Measurements from ENCODE around the gene G2E3.
"Not testable (repeated sequence)": the region's sequence is repeated elsewhere in the genome, so short reads cannot be mapped to it uniquely, and the experiment has no call there.

G2E3 gene

GRCh38 chr14:30600922-30601918, 42.3 kb downstream of the G2E3 start:
- Histone ChIP-seq H2AFZ (ENCODE audit: low read length, unreplicated experiment) (no peak overlapping the region), H3K79me2 (ENCODE audit: control insufficient read depth, insufficient read depth, low read length, unreplicated experiment) (no peaks in the 10 kb centered on the region), H3K4me1 (ENCODE audit: control insufficient read depth, insufficient read depth, low read length, unreplicated experiment) (no peaks in the 10 kb centered on the region), H3K36me3 (ENCODE audit: insufficient read depth, low read length) (peaks cover 41% of the 10 kb centered on the region), H3K27me3 (ENCODE audit: insufficient read depth, low read length) (no peaks in the 10 kb centered on the region), H3K27ac (ENCODE audit: low read depth, low read length) (no peak overlapping the region), H3K4me3 (ENCODE audit: low read depth, low read length) (no peak overlapping the region)

GRCh38 chr14:30603402-30603801, 44.4 kb downstream of the G2E3 start:
- Histone ChIP-seq H3K36me3 (ENCODE audit: insufficient read depth, low read length) (peaks cover 38% of the 10 kb centered on the region), H3K79me2 (ENCODE audit: control insufficient read depth, insufficient read depth, low read length, unreplicated experiment) (no peaks in the 10 kb centered on the region)

GRCh38 chr14:30604696-30605095, 45.7 kb downstream of the G2E3 start:
- Histone ChIP-seq H3K4me1 (ENCODE audit: control insufficient read depth, insufficient read depth, low read length, unreplicated experiment) (peaks cover 19% of the 10 kb centered on the region), H3K36me3 (ENCODE audit: insufficient read depth, low read length) (peaks cover 33% of the 10 kb centered on the region)
- not testable (repeated sequence) for H3K79me2 ChIP-seq (ENCODE audit: control insufficient read depth, insufficient read depth, low read length, unreplicated experiment); H3K4me3 ChIP-seq (ENCODE audit: low read depth, low read length); H3K27ac ChIP-seq (ENCODE audit: low read depth, low read length); H2AFZ ChIP-seq (ENCODE audit: low read length, unreplicated experiment); H3K27me3 ChIP-seq (ENCODE audit: insufficient read depth, low read length)

More at GRCh38 chr14:30603402-30603801, 44.4 kb downstream of the G2E3 start:
- Histone ChIP-seq H2AFZ (ENCODE audit: low read length, unreplicated experiment) (no peak overlapping the region), H3K27ac (ENCODE audit: low read depth, low read length) (no peak overlapping the region), H3K4me1 (ENCODE audit: control insufficient read depth, insufficient read depth, low read length, unreplicated experiment) (peaks cover 6% of the 10 kb centered on the region), H3K4me3 (ENCODE audit: low read depth, low read length) (no peak overlapping the region), H3K27me3 (ENCODE audit: insufficient read depth, low read length) (no peaks in the 10 kb centered on the region)

GRCh38 chr14:30607156-30607780, 48.3 kb downstream of the G2E3 start:
- Histone ChIP-seq H3K4me1 (ENCODE audit: control insufficient read depth, insufficient read depth, low read length, unreplicated experiment) (peaks cover 37% of the 10 kb centered on the region), H3K79me2 (ENCODE audit: control insufficient read depth, insufficient read depth, low read length, unreplicated experiment) (no peaks in the 10 kb centered on the region), H3K27ac (ENCODE audit: low read depth, low read length) (peak overlapping the region; percentile 20; the same call in 1 of the 2 replicates), H3K36me3 (ENCODE audit: insufficient read depth, low read length) (peaks cover 16% of the 10 kb centered on the region), H2AFZ (ENCODE audit: low read length, unreplicated experiment) (no peak overlapping the region), H3K27me3 (ENCODE audit: insufficient read depth, low read length) (no peaks in the 10 kb centered on the region), H3K4me3 (ENCODE audit: low read depth, low read length) (no peak overlapping the region)

- Histone ChIP-seq H3K36me3 (ENCODE audit: insufficient read depth, low read length) (peaks cover 5% of the 10 kb centered on the region), H3K79me2 (ENCODE audit: control insufficient read depth, insufficient read depth, low read length, unreplicated experiment) (no peaks in the 10 kb centered on the region)
Measured at GRCh38 chr14:30608533-30609006, 49.6 kb downstream of the G2E3 start.

GRCh38 chr14:30610787-30611343, 51.9 kb downstream of the G2E3 start:
- Histone ChIP-seq H3K27me3 (ENCODE audit: insufficient read depth, low read length) (no peaks in the 10 kb centered on the region), H3K4me3 (ENCODE audit: low read depth, low read length) (peak overlapping the region; percentile 26; the same call in 1 of the 2 replicates), H2AFZ (ENCODE audit: low read length, unreplicated experiment) (no peak overlapping the region), H3K79me2 (ENCODE audit: control insufficient read depth, insufficient read depth, low read length, unreplicated experiment) (no peaks in the 10 kb centered on the region), H3K4me1 (ENCODE audit: control insufficient read depth, insufficient read depth, low read length, unreplicated experiment) (peaks cover 37% of the 10 kb centered on the region), H3K36me3 (ENCODE audit: insufficient read depth, low read length) (peaks cover 9% of the 10 kb centered on the region), H3K27ac (ENCODE audit: low read depth, low read length) (peak overlapping the region; percentile 23)

More at GRCh38 chr14:30608533-30609006, 49.6 kb downstream of the G2E3 start:
- no peak overlapping the region for H2AFZ ChIP-seq (ENCODE audit: low read length, unreplicated experiment)
- peak overlapping the region; percentile 3; the same call in 1 of the 2 replicates for H3K27ac ChIP-seq (ENCODE audit: low read depth, low read length)
- no peaks in the 10 kb centered on the region for H3K27me3 ChIP-seq (ENCODE audit: insufficient read depth, low read length)
- H3K4me3 ChIP-seq (ENCODE audit: low read depth, low read length): no peak overlapping the region
- H3K4me1 ChIP-seq (ENCODE audit: control insufficient read depth, insufficient read depth, low read length, unreplicated experiment): peaks cover 37% of the 10 kb centered on the region

- Histone ChIP-seq H3K36me3 (ENCODE audit: insufficient read depth, low read length) (peaks cover 9% of the 10 kb centered on the region), H2AFZ (ENCODE audit: low read length, unreplicated experiment) (no peak overlapping the region)
Measured at GRCh38 chr14:30614155-30614554, 55.2 kb downstream of the G2E3 start.

GRCh38 chr14:30620178-30620577, 61.2 kb downstream of the G2E3 start:
- peaks cover 30% of the 10 kb centered on the region for H3K79me2 ChIP-seq (ENCODE audit: control insufficient read depth, insufficient read depth, low read length, unreplicated experiment)
- H3K36me3 ChIP-seq (ENCODE audit: insufficient read depth, low read length): peaks cover 11% of the 10 kb centered on the region
- no peak overlapping the region for H3K4me3 ChIP-seq (ENCODE audit: low read depth, low read length)
- H3K4me1 ChIP-seq (ENCODE audit: control insufficient read depth, insufficient read depth, low read length, unreplicated experiment): peaks cover 31% of the 10 kb centered on the region
- H2AFZ ChIP-seq (ENCODE audit: low read length, unreplicated experiment): no peak overlapping the region
- peak overlapping the region; percentile 54 for H3K27ac ChIP-seq (ENCODE audit: low read depth, low read length)
- no peaks in the 10 kb centered on the region for H3K27me3 ChIP-seq (ENCODE audit: insufficient read depth, low read length)

More at GRCh38 chr14:30614155-30614554, 55.2 kb downstream of the G2E3 start:
- H3K4me3 ChIP-seq (ENCODE audit: low read depth, low read length): no peak overlapping the region
- H3K4me1 ChIP-seq (ENCODE audit: control insufficient read depth, insufficient read depth, low read length, unreplicated experiment): peaks cover 23% of the 10 kb centered on the region
- no peaks in the 10 kb centered on the region for H3K79me2 ChIP-seq (ENCODE audit: control insufficient read depth, insufficient read depth, low read length, unreplicated experiment)
- no peaks in the 10 kb centered on the region for H3K27me3 ChIP-seq (ENCODE audit: insufficient read depth, low read length)
- H3K27ac ChIP-seq (ENCODE audit: low read depth, low read length): no peak overlapping the region

- peaks cover 11% of the 10 kb centered on the region for H3K36me3 ChIP-seq (ENCODE audit: insufficient read depth, low read length)
- peak overlapping the region; percentile 97 for H2AFZ ChIP-seq (ENCODE audit: low read length, unreplicated experiment)
- H3K79me2 ChIP-seq (ENCODE audit: control insufficient read depth, insufficient read depth, low read length, unreplicated experiment): peaks cover 42% of the 10 kb centered on the region
- H3K27ac ChIP-seq (ENCODE audit: low read depth, low read length): peak overlapping the region; percentile 80
- peak overlapping the region; percentile 87 for H3K4me3 ChIP-seq (ENCODE audit: low read depth, low read length)
- peaks cover 31% of the 10 kb centered on the region for H3K4me1 ChIP-seq (ENCODE audit: control insufficient read depth, insufficient read depth, low read length, unreplicated experiment)
- no peaks in the 10 kb centered on the region for H3K27me3 ChIP-seq (ENCODE audit: insufficient read depth, low read length)
Measured at GRCh38 chr14:30621354-30621939, 62.5 kb downstream of the G2E3 start.
